Measurements from ENCODE around the gene INO80D. TPM values are rescaled to one million over a fixed set of nuclear protein-coding genes. Genes with fewer than 3 reads are reported as not detected.

Gene INO80D
- total RNA-seq, 1 experiment from 2014 or later = 14.4 TPM

GRCh38 chr2:206082298-206082843 lies 3.6 kb downstream of the INO80D start:
- no peak for TF ChIP-seq YY1 (IDR thresholded peaks at IDR 0.05; ENCODE audit: extremely low read depth, insufficient replicate concordance, low read depth, low read length)
- TF ChIP-seq SIN3A (IDR thresholded peaks at IDR 0.05; ENCODE audit: low read depth) = no peak
- TF ChIP-seq CTCF (IDR thresholded peaks at IDR 0.05 in 2 of 3, conservative IDR thresholded peaks at IDR 0.05 in 1 of 3; ENCODE audit: borderline replicate concordance in 1 of 3, insufficient read depth in 1 of 3, low read depth in 2 of 3, low read length in 2 of 3) = no peak
- TF ChIP-seq SRF (IDR thresholded peaks at IDR 0.05; ENCODE audit: low read depth) = no peak
- no peak for TF ChIP-seq ELF1 (IDR thresholded peaks at IDR 0.05; ENCODE audit: borderline replicate concordance, low read depth)
- no peak for TF ChIP-seq POLR2A (IDR thresholded peaks at IDR 0.05; ENCODE audit: borderline replicate concordance, extremely low read depth, insufficient read depth, insufficient read length)
- TF ChIP-seq RAD21 (IDR thresholded peaks at IDR 0.05; ENCODE audit: low read depth) = no peak
- no peak for TF ChIP-seq EZH2phosphoT487 (IDR thresholded peaks at IDR 0.05; ENCODE audit: borderline replicate concordance)
- no peak for TF ChIP-seq REST (IDR thresholded peaks at IDR 0.05; ENCODE audit: low read depth)
- TF ChIP-seq MAX (IDR thresholded peaks at IDR 0.05) = no peak
- no peak for TF ChIP-seq ZFX (IDR thresholded peaks at IDR 0.05)
- TF ChIP-seq JUND (IDR thresholded peaks at IDR 0.05) = no peak
- no peak for TF ChIP-seq FOSL1 (IDR thresholded peaks at IDR 0.05; ENCODE audit: low read depth)
- intact Hi-C loops (cut with micrococcal nuclease) = no loop called here
- Histone ChIP-seq H3K27me3 (ENCODE audit: insufficient read depth, low read length) (no peaks in the 10 kb centered on the region), H3K9ac (ENCODE audit: low read length) (no peak overlapping the region), H3K36me3 (ENCODE audit: control insufficient read depth in 1 of 2, insufficient read depth in 2 of 2, low read length in 2 of 2) (no peaks in the 10 kb centered on the region), H2AFZ (ENCODE audit: low read depth, low read length, poor library complexity, severe bottlenecking) (no peak overlapping the region), H3K9me2 (ENCODE audit: insufficient read depth) (no peaks in the 10 kb centered on the region), H3K4me2 (ENCODE audit: low read length) (no peak overlapping the region), H3K9me3 (ENCODE audit: control insufficient read depth in 1 of 2, insufficient read depth in 1 of 2, low read depth in 1 of 2, low read length in 2 of 2) (no peaks in the 10 kb centered on the region), H3K27ac (ENCODE audit: low read depth, low read length) (no peak overlapping the region), H4K20me1 (ENCODE audit: insufficient read depth) (no peaks in the 10 kb centered on the region), H3K4me1 (ENCODE audit: control insufficient read depth in 1 of 2, insufficient read depth in 2 of 2, low read length in 2 of 2) (peaks cover 5 to 12% of the 10 kb centered on the region in 2 experiments; a peak in 3 of 4 replicates), H3K4me3 (replicated peaks in 1 of 2; ENCODE audit: low read depth in 1 of 2, low read length in 2 of 2) (no peak overlapping the region), H3K79me2 (ENCODE audit: insufficient read depth, low read length) (peaks cover 69% of the 10 kb centered on the region)
- BruUV-seq (replicated peaks) = no TSS peak
- ChIA-PET RAD21 (ENCODE audit: low non-redundant PET in 1 of 2, low total read pairs in 2 of 2, uncharacterized antibody in 2 of 2, unreplicated experiment in 2 of 2) (no interaction called here), CTCF (no interaction called here), POLR2A (no interaction called here)
- DNase-seq (ENCODE audit: low read depth, low spot score) (no peak), ATAC-seq (no peak)

Data from HCT116 (cell line).